ENCODE results near the gene ARHGAP6.

DNA sequence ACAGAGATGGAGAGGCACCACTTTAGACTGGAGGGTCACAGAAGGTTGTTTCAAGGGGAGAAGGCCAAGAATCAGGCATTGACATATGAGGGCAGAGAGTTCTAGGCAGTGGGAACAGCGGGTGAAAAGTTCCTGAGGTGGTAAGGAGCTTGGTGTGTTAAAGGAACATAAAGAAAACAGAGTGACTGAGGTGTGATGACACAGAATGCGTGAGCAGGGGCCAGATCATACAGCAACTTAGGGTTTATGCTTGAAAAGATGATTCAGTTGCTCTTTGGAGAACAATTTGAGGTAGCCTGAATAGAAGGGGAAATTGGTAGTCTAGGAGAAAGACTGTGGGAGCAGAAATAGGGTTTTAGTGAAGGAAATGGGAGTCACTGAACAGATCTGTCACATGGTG lies 193.3 kb downstream of the ARHGAP6 start:
- TF ChIP-seq CTCF (conservative IDR thresholded peaks at IDR 0.05) (no peak), ZFX (IDR thresholded peaks at IDR 0.05) (no peak)

Data from C4-2B (cell line).